GM18873 (cell line): ENCODE measurements around the gene MYT1.

Experiments
- ATAC-seq: cut with Tn5 transposase; IDR thresholded peaks from one replicate; pipeline ENCODE4 v1.9.1; 2021; ENCODE audit warnings: mild to moderate bottlenecking, moderate library complexity, moderate number of reproducible peaks; ENCODE audit not compliant: unreplicated experiment, low FRiP score

The MYT1 gene

GRCh38 chr20:64188091-64188490, 23.8 kb downstream of the MYT1 start:
- ATAC-seq, result no peak

- ATAC-seq, result no peak
Observed at GRCh38 chr20:64188682-64189529, 24.7 kb downstream of the MYT1 start.

GRCh38 chr20:64189530-64189966, 25.3 kb downstream of the MYT1 start:
- ATAC-seq, result no peak

GRCh38 chr20:64189986-64190385, 25.7 kb downstream of the MYT1 start:
- ATAC-seq, result no peak

- ATAC-seq, result no peak
Observed at GRCh38 chr20:64191002-64191401, 26.8 kb downstream of the MYT1 start.

GRCh38 chr20:64192406-64192805, 28.2 kb downstream of the MYT1 start:
- ATAC-seq, result no peak

- ATAC-seq, result no peak
Observed at GRCh38 chr20:64193058-64193457, 28.8 kb downstream of the MYT1 start.

GRCh38 chr20:64194269-64194668, 30.0 kb downstream of the MYT1 start:
- no peak for ATAC-seq

GRCh38 chr20:64196309-64196708, 32.1 kb downstream of the MYT1 start:
- ATAC-seq, result no peak

- no peak for ATAC-seq
Observed at GRCh38 chr20:64196847-64197306, 32.6 kb downstream of the MYT1 start.

GRCh38 chr20:64198347-64198746, 34.1 kb downstream of the MYT1 start:
- no peak for ATAC-seq

GRCh38 chr20:64199395-64199794, 35.1 kb downstream of the MYT1 start:
- no peak for ATAC-seq

- no peak for ATAC-seq
Observed at GRCh38 chr20:64200740-64201139, 36.5 kb downstream of the MYT1 start.

- no peak for ATAC-seq
Observed at GRCh38 chr20:64201653-64202052, 37.4 kb downstream of the MYT1 start.

GRCh38 chr20:64203037-64203777, 39.0 kb downstream of the MYT1 start:
- ATAC-seq, result no peak

GRCh38 chr20:64205611-64206026, 41.4 kb downstream of the MYT1 start:
- no peak for ATAC-seq

GRCh38 chr20:64206614-64207013, 42.4 kb downstream of the MYT1 start:
- no peak for ATAC-seq

- no peak for ATAC-seq
Observed at GRCh38 chr20:64207641-64208590, 43.7 kb downstream of the MYT1 start.

GRCh38 chr20:64209148-64209547, 44.9 kb downstream of the MYT1 start:
- no peak for ATAC-seq

- no peak for ATAC-seq
Observed at GRCh38 chr20:64210656-64211369, 46.6 kb downstream of the MYT1 start.
